22Rv1 (cell line): ENCODE measurements around the gene TAS2R60.
"Not testable (repeated sequence)": the region's sequence is repeated elsewhere in the genome, so short reads cannot be mapped to it uniquely, and the experiment has no call there.

Source experiments
- CTCF ChIP-seq: fragments of 450-650 bp; IDR thresholded peaks from 2 replicates; pipeline ENCODE4 v1.5.1; 2017; ENCODE audit warnings: mild to moderate bottlenecking
- ZFX ChIP-seq: fragments of 450-650 bp; IDR thresholded peaks from 2 replicates; pipeline ENCODE4 v1.6.1; 2017; ENCODE audit warnings: antibody characterized with exemption, borderline replicate concordance

GRCh38 chr7:143402233-143402632 lies 41.0 kb upstream of the TAS2R60 start:
- not testable (repeated sequence) for TF ChIP-seq CTCF, ZFX
